Stimulated activated CD4-positive, alpha-beta T cell treated with anti-CD3 and anti-CD28 coated beads, Interleukin-2, amount 100 ng/mL, for 24 hours (primary cell): ENCODE data around the gene PHRF1.

Experiments used
- DNase-seq, 2 donors: peaks; one replicate each; pipeline ENCODE4 v3.0.0-alpha.2; 2020

PHRF1 gene

GRCh38 chr11:617199-617911 is 41.1 kb downstream of the PHRF1 start:
- no peak for DNase-seq

GRCh38 chr11:617912-618682 is 41.8 kb downstream of the PHRF1 start:
- DNase-seq: no peak

GRCh38 chr11:618856-619627 is 42.8 kb downstream of the PHRF1 start:
- no peak for DNase-seq

- DNase-seq: no peak
These were observed 43.4 kb downstream of the PHRF1 start for GRCh38 chr11:619628-620050.

- DNase-seq: no peak
These were observed 43.9 kb downstream of the PHRF1 start for GRCh38 chr11:620201-620600.

- DNase-seq: no peak
These were observed 44.9 kb downstream of the PHRF1 start for GRCh38 chr11:620935-621814.

- DNase-seq: no peak
These were observed 45.6 kb downstream of the PHRF1 start for GRCh38 chr11:621838-622237.

GRCh38 chr11:623349-623869 is 47.1 kb downstream of the PHRF1 start:
- DNase-seq: no peak

- DNase-seq: no peak
These were observed 47.9 kb downstream of the PHRF1 start for GRCh38 chr11:623999-624704.

GRCh38 chr11:624705-625635 is 48.7 kb downstream of the PHRF1 start, which contains the start of gene CDHR5:
TSS of gene CDHR5 (minus strand) at chr11:624955. CDS start at chr11:624902, 53 bp downstream.
- DNase-seq: no peak

- DNase-seq: no peak
These were observed 49.5 kb downstream of the PHRF1 start for GRCh38 chr11:625636-626268.

- no peak for DNase-seq
These were observed 50.4 kb downstream of the PHRF1 start, which contains the start of gene SCT for GRCh38 chr11:626475-627307. TSS of gene SCT (minus strand) at chr11:627181. CDS start at chr11:627143, 38 bp downstream.

GRCh38 chr11:627308-627576 is 51.0 kb downstream of the PHRF1 start:
- no peak for DNase-seq

GRCh38 chr11:628056-628455 is 51.8 kb downstream of the PHRF1 start:
- DNase-seq: no peak

- no peak for DNase-seq
These were observed 52.9 kb downstream of the PHRF1 start for GRCh38 chr11:629237-629583.

GRCh38 chr11:630871-631270 is 54.6 kb downstream of the PHRF1 start:
- DNase-seq: no peak

GRCh38 chr11:635945-636510 is 59.8 kb downstream of the PHRF1 start:
- DNase-seq: no peak

- DNase-seq: no peak
These were observed 60.5 kb downstream of the PHRF1 start, which contains the start of gene DRD4 for GRCh38 chr11:636511-637332. TSS of gene DRD4 (plus strand) at chr11:637269. CDS start at chr11:637305, 36 bp downstream.
